B cell (primary cell): Measurements from ENCODE around the gene WDR73. TPM values are rescaled to one million over a fixed set of nuclear protein-coding genes. Genes with fewer than 3 reads are reported as not detected.

Source experiments
- ATAC-seq: fragments of 200-7000 bp; cut with Tn5 transposase; one replicate; pipeline ENCODE4 v1.10.0; 2021; ENCODE audit warnings: low read depth, mild to moderate bottlenecking, moderate number of reproducible peaks, moderate library complexity
- CTCF ChIA-PET: fragments of 350-600 bp; sonication (Branson Sonifier 250); formaldehyde crosslinking; loops from one replicate; lab custom pipeline; 2021; ENCODE audit warnings: antibody characterized with exemption, inconsistent platforms; lab: Charles Lee
- POLR2A ChIA-PET: fragments of 350-600 bp; sonication (Branson Sonifier 250); formaldehyde crosslinking; loops from one replicate; lab custom pipeline; 2021; ENCODE audit warnings: antibody characterized with exemption; lab: Charles Lee
- DNase-seq: peaks from one replicate; pipeline ENCODE4 v3.0.0; 2013
- H2AFZ ChIP-seq: 2 replicates; pipeline ENCODE4 v1.6.1; 2012; ENCODE audit warnings: mild to moderate bottlenecking, low read depth, low read length; ENCODE audit not compliant: insufficient read depth, poor library complexity, severe bottlenecking
- H3K27ac ChIP-seq, 2 donors: 1 replicate in 1 of 2; 2 replicates in 1 of 2; pipeline ENCODE4 v1.5.1; 2012 to 2013; ENCODE audit warnings: low read length in 2 of 2, mild to moderate bottlenecking in 2 of 2, moderate library complexity in 1 of 2
- H3K27me3 ChIP-seq, 4 experiments: fragments of 200-600 bp in 1 of 4; sonication (generic) in 1 of 4; replicated peaks in 1 of 4; 1 replicate in 2 of 4; 2 replicates in 2 of 4; pipeline versions ENCODE4 v1.6.1 to v1.7.0; 2013 to 2016; ENCODE audit warnings: low read length in 3 of 4, mild to moderate bottlenecking in 2 of 4, mixed read lengths in 1 of 4, moderate library complexity in 1 of 4; ENCODE audit not compliant: insufficient read depth in 4 of 4, control insufficient read depth in 3 of 4; ENCODE audit errors: control extremely low read depth in 1 of 4
- H3K36me3 ChIP-seq, 2 experiments: replicated peaks in 1 of 2; 1 replicate in 1 of 2; 2 replicates in 1 of 2; pipeline versions ENCODE4 v1.6.1 to v1.7.1; 2013; ENCODE audit warnings: low read length in 1 of 2; ENCODE audit not compliant: insufficient read depth in 2 of 2, control insufficient read depth in 1 of 2; ENCODE audit errors: control extremely low read depth in 1 of 2, extremely low read depth in 1 of 2
- H3K4me1 ChIP-seq, 2 donors: fragments of 200-600 bp in 1 of 2; sonication (generic) in 1 of 2; 1 replicate in 1 of 2; 2 replicates in 1 of 2; pipeline versions ENCODE4 v1.5.1 to v1.6.1; 2013 to 2017; ENCODE audit warnings: low read length in 2 of 2; ENCODE audit not compliant: control insufficient read depth in 2 of 2, insufficient read depth in 2 of 2
- H3K4me2 ChIP-seq: replicated peaks from 2 replicates; pipeline ENCODE3; 2012; ENCODE audit warnings: mild to moderate bottlenecking, low read depth, low read length; ENCODE audit not compliant: poor library complexity, severe bottlenecking
- H3K4me3 ChIP-seq, 5 experiments: fragments of 200-600 bp in 1 of 5; sonication (generic) in 1 of 5; 1 replicate in 3 of 5; 2 replicates in 2 of 5; pipeline versions ENCODE4 v1.5.1 to v1.7.0; 2011 to 2016; ENCODE audit warnings: low read length in 4 of 5, mild to moderate bottlenecking in 4 of 5, low read depth in 2 of 5, control low read depth in 1 of 5, moderate library complexity in 1 of 5; ENCODE audit not compliant: insufficient read depth in 1 of 5; ENCODE audit errors: control extremely low read depth in 1 of 5, extremely low read depth in 1 of 5
- H3K79me2 ChIP-seq: fragments of 200-600 bp; sonication (generic); one replicate; pipeline ENCODE4 v1.6.0; 2016; ENCODE audit warnings: low read length; ENCODE audit not compliant: control insufficient read depth, insufficient read depth
- H3K9ac ChIP-seq: fragments of 200-600 bp; sonication (generic); 2 replicates; pipeline ENCODE4 v1.6.1; 2017; ENCODE audit warnings: mild to moderate bottlenecking, low read length, moderate library complexity
- H3K9me3 ChIP-seq, 3 donors: one replicate each; pipeline versions ENCODE4 v1.6.1 to v1.7.1; 2013; ENCODE audit warnings: low read length in 2 of 3; ENCODE audit not compliant: control insufficient read depth in 2 of 3, insufficient read depth in 1 of 3; ENCODE audit errors: control extremely low read depth in 1 of 3
- H4K20me1 ChIP-seq: 2 replicates; pipeline ENCODE4 v1.6.0; 2012; ENCODE audit warnings: mild to moderate bottlenecking, low read length; ENCODE audit not compliant: insufficient read depth, control insufficient read depth, poor library complexity, severe bottlenecking
- H3K27ac Mint-ChIP-seq: one replicate; pipeline ENCODE4 v1.8.0; 2021; ENCODE audit warnings: mixed read lengths
- H3K27me3 Mint-ChIP-seq: one replicate; pipeline ENCODE4 v1.8.0; 2021; ENCODE audit warnings: mixed read lengths
- H3K4me1 Mint-ChIP-seq: one replicate; pipeline ENCODE4 v1.8.0; 2021; ENCODE audit warnings: mixed read lengths
- H3K4me3 Mint-ChIP-seq: one replicate; pipeline ENCODE4 v1.8.0; 2021; ENCODE audit warnings: mixed read lengths
- H3K9me3 Mint-ChIP-seq: one replicate; pipeline ENCODE4 v1.8.0; 2022; ENCODE audit warnings: mixed read lengths; ENCODE audit not compliant: insufficient read depth
- EZH2 ChIP-seq: IDR thresholded peaks from 2 replicates; pipeline ENCODE4 v1.6.1; 2012; ENCODE audit warnings: borderline replicate concordance, low read depth, mild to moderate bottlenecking, moderate library complexity, low read length; ENCODE audit not compliant: insufficient read depth, poor library complexity, severe bottlenecking
- WGBS: methylation state at CpG from one replicate; pipeline ENCODE4 v1.1.5; 2013; ENCODE audit warnings: missing lambda C conversion rate; ENCODE audit not compliant: insufficient coverage; 5-methylcytosine and 5-hydroxymethylcytosine counted together
- intact Hi-C: fragments of 100-400 bp; cut with micrococcal nuclease; formaldehyde crosslinking; loops from one replicate; pipeline ENCODE4 v1.10.0; 2022
- polyA plus RNA-seq: library from polyadenylated mRNA; depleted of rRNA; stranded (reverse); fragments of >200 nt; gene quantifications from 2 replicates; pipeline ENCODE4 v1.2.3, GENCODE V29; 2012
- total RNA-seq, 2 donors: library from RNA; stranded (reverse); fragments of 120-200 nt in 1 of 2; gene quantifications; 1 replicate in 1 of 2; 2 replicates in 1 of 2; pipeline versions ENCODE4 v1.2.3 to v1.2.4, GENCODE V29; 2013 to 2022
- TF ChIP-seq, protein P1 (sequence below): fragments of 200-600 bp; IDR thresholded peaks from one replicate; pipeline ENCODE4 v1.8.0; 2022; ENCODE audit warnings: antibody characterized with exemption, mild to moderate bottlenecking

The WDR73 gene
- total and polyA plus RNA-seq, 2 donors (not counting 1 experiment from before 2014, with no cell fraction given), result 21.0 to 43.4 TPM

DNA sequence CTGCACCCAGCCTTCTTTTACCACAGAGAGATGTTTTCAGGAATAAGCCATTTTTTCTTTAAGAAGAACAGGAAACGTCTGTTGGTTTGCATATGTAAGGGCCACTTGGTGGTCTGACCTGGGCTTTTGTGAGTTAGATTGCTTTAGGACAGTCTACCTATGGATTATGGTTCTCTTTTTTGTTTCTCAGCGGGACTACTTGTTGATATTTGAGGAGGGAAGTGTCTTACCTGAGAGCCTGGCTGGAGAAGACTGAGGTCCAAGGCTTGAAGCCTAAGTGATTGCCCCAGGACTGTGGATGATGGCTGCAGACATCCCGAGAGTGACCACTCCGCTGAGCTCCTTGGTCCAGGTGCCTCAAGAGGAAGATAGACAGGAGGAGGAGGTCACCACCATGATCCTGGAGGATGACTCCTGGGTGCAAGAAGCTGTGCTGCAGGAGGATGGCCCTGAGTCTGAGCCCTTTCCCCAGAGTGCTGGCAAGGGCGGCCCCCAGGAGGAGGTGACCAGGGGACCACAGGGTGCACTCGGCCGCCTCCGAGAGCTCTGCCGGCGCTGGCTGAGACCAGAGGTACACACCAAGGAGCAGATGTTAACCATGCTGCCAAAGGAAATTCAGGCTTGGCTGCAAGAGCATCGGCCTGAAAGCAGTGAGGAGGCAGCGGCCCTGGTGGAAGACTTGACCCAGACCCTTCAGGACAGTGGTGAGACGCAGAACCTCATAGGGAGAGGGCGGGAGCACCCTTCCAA, 50.3 kb downstream of the WDR73 start:
- Histone ChIP-seq H3K4me2 (no peak overlapping the region), H3K27me3 (no peaks in the 10 kb centered on the region), H3K4me1 (peaks cover 18 to 41% of the 10 kb centered on the region in 2 donors), H3K27ac (no peak overlapping the region), H3K9ac (no peak overlapping the region), H2AFZ (no peak overlapping the region), H3K4me3 (no peak overlapping the region), H3K36me3 (peaks cover 8 to 13% of the 10 kb centered on the region in 2 experiments), H3K79me2 (peaks cover 72% of the 10 kb centered on the region), H3K9me3 (no peaks in the 10 kb centered on the region), H4K20me1 (peaks cover 8% of the 10 kb centered on the region)
- no peak for TF ChIP-seq EZH2
- no peak for ATAC-seq
- H3K4me3 Mint-ChIP-seq, result peak overlapping the region; percentile 47
- no peaks in the 10 kb centered on the region for H3K9me3 Mint-ChIP-seq
- no peaks in the 10 kb centered on the region for H3K27me3 Mint-ChIP-seq
- POLR2A ChIA-PET, result interaction anchor here (0.7 kb wide), 1 partner anchor 37 kb away, joined by 5 read pairs; no protein-coding TSS in a partner anchor
- peaks cover 55% of the 10 kb centered on the region for H3K4me1 Mint-ChIP-seq
- CTCF ChIA-PET, result interaction anchor here (1.5 kb wide), 1 partner anchor 14 kb away, joined by 6 read pairs; no protein-coding TSS in a partner anchor
- WGBS, result 88% methylated on average over 13 of the region's 14 CpGs
- no peak for DNase-seq
- intact Hi-C loops, result no loop called here
- H3K27ac Mint-ChIP-seq, result peak overlapping the region; percentile 18

DNA sequence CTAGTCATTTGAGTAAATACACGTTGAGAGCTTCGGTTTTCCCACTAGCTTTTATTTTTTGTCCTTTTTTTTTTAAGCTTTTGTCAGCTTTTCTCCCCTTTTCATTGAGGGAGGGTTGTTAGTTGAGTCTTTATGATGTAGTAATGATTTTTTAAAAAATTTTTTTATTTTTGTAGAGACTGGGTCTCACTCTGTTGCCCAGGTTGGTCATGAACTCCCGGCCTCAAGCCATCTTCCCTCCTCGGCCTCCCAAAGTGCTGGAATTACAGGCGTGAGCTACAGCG, 52.6 kb downstream of the WDR73 start:
- Histone ChIP-seq H3K4me3 (peak overlapping the region; percentile 78 to 95 (median 86)), H3K4me2 (peak overlapping the region; percentile 91), H3K27ac (peak overlapping the region in 1 of 2 donors; percentile 47), H3K9ac (peak overlapping the region; percentile 86), H4K20me1 (no peaks in the 10 kb centered on the region), H3K4me1 (peaks cover 29 to 52% of the 10 kb centered on the region in 2 donors), H3K79me2 (peaks cover 52% of the 10 kb centered on the region), H3K27me3 (no peaks in the 10 kb centered on the region), H2AFZ (peak overlapping the region; percentile 93), H3K9me3 (no peaks in the 10 kb centered on the region), H3K36me3 (peaks cover 4 to 7% of the 10 kb centered on the region in 2 experiments)
- ChIA-PET CTCF (interaction anchor here (0.6 to 1.6 kb wide), 6 partner anchors 11 to 55 kb away, joined by 3 to 8 read pairs (median 4); partner anchors contain the start of gene WDR73), POLR2A (interaction anchor here (1.8 kb wide), 1 partner anchor 8 kb away, joined by 3 read pairs; no protein-coding TSS in a partner anchor)
- DNase-seq (no peak), ATAC-seq (no peak)
- H3K27ac Mint-ChIP-seq, result peak overlapping the region; percentile 96
- TF ChIP-seq, protein P1, sequence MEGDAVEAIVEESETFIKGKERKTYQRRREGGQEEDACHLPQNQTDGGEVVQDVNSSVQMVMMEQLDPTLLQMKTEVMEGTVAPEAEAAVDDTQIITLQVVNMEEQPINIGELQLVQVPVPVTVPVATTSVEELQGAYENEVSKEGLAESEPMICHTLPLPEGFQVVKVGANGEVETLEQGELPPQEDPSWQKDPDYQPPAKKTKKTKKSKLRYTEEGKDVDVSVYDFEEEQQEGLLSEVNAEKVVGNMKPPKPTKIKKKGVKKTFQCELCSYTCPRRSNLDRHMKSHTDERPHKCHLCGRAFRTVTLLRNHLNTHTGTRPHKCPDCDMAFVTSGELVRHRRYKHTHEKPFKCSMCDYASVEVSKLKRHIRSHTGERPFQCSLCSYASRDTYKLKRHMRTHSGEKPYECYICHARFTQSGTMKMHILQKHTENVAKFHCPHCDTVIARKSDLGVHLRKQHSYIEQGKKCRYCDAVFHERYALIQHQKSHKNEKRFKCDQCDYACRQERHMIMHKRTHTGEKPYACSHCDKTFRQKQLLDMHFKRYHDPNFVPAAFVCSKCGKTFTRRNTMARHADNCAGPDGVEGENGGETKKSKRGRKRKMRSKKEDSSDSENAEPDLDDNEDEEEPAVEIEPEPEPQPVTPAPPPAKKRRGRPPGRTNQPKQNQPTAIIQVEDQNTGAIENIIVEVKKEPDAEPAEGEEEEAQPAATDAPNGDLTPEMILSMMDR, result no peak
- no peak for TF ChIP-seq EZH2
- H3K27me3 Mint-ChIP-seq, result no peaks in the 10 kb centered on the region
- H3K4me3 Mint-ChIP-seq, result peak overlapping the region; percentile 99
- intact Hi-C loops, result no loop called here
- H3K4me1 Mint-ChIP-seq, result peaks cover 66% of the 10 kb centered on the region
- H3K9me3 Mint-ChIP-seq, result no peaks in the 10 kb centered on the region
- WGBS, result no CpG with 5 or more reads among the region's 6 CpGs
